Gastrocnemius medialis (tissue), 4 donors: ENCODE data around the gene APBA1. TPM values are rescaled to one million over a fixed set of nuclear protein-coding genes. Genes with fewer than 3 reads are reported as not detected.

ENCODE experiments used
- ATAC-seq, 2 donors: fragments of 150-250 bp; one replicate each; pipeline ENCODE4 v1.9.1; 2016
- DNase-seq, 2 donors: peaks; one replicate each; pipeline ENCODE4 v3.0.0-alpha.2; 2019
- H3K27ac ChIP-seq, 4 donors: fragments of 200-600 bp; sonication (generic); 1 replicate in 1 of 4; 2 replicates in 3 of 4; pipeline ENCODE4 v1.5.1; 2016 to 2018; ENCODE audit warnings: mild to moderate bottlenecking in 2 of 4, moderate library complexity in 1 of 4
- H3K27me3 ChIP-seq, 3 donors: fragments of 200-600 bp; sonication (generic) in 2 of 3; 1 replicate in 1 of 3; 2 replicates in 2 of 3; pipeline versions ENCODE4 v1.5.1 to v1.6.0; 2016 to 2019; ENCODE audit warnings: mild to moderate bottlenecking in 1 of 3, moderate library complexity in 1 of 3
- H3K36me3 ChIP-seq, 2 donors: fragments of 200-600 bp; sonication (generic) in 1 of 2; one replicate each; pipeline ENCODE4 v1.5.1; 2017 to 2018
- H3K4me1 ChIP-seq, 2 donors: fragments of 200-600 bp; sonication (generic) in 1 of 2; one replicate each; pipeline ENCODE4 v1.5.1; 2016 to 2017; ENCODE audit warnings: mild to moderate bottlenecking in 2 of 2
- H3K4me3 ChIP-seq, 4 donors: fragments of 200-600 bp; sonication (generic) in 3 of 4; 1 replicate in 1 of 4; 2 replicates in 3 of 4; pipeline ENCODE4 v1.5.1; 2016 to 2019; ENCODE audit warnings: mild to moderate bottlenecking in 2 of 4
- H3K9me3 ChIP-seq, 3 donors: fragments of 200-600 bp; sonication (generic) in 2 of 3; 1 replicate in 1 of 3; 2 replicates in 2 of 3; pipeline ENCODE4 v1.5.1; 2016 to 2019
- POLR2A ChIP-seq, 2 donors: fragments of 450-650 bp; IDR thresholded peaks; one replicate each; pipeline ENCODE4 v1.6.1; 2017; ENCODE audit warnings: antibody characterized with exemption in 2 of 2, mild to moderate bottlenecking in 2 of 2, moderate library complexity in 2 of 2
- in situ Hi-C, 4 donors: fragments of 200-750 bp; cut with MboI; loops; one replicate each; pipeline versions ENCODE4 v1.15.0 to v1.8.0; 2017; ENCODE audit warnings: low sequenced_read_pairs in 4 of 4
- intact Hi-C: fragments of 100-400 bp; cut with DNase I; formaldehyde crosslinking; loops from one replicate; pipeline ENCODE4 v1.15.1; 2023; ENCODE audit warnings: low total_unique reads
- total RNA-seq, 4 donors: library from RNA; depleted of rRNA; stranded (reverse); fragments of >200 nt; gene quantifications; one replicate each; pipeline versions ENCODE4 v1.1.0 to v1.2.3, GENCODE V29; 2016
- TF ChIP-seq, protein P1 (sequence below), 5 experiments: fragments of 450-650 bp in 3 of 5; fragments of 200-600 bp in 2 of 5; sonication (generic) in 2 of 5; IDR thresholded peaks in 4 of 5; conservative IDR thresholded peaks in 1 of 5; 1 replicate in 4 of 5; 2 replicates in 1 of 5; pipeline ENCODE4 v1.5.1; 2016 to 2019; ENCODE audit warnings: antibody characterized with exemption in 5 of 5, mild to moderate bottlenecking in 3 of 5, moderate library complexity in 3 of 5

APBA1 gene
- total RNA-seq, 4 donors from 2014 or later = 0.61 to 2.3 (median 1.4) TPM

DNA sequence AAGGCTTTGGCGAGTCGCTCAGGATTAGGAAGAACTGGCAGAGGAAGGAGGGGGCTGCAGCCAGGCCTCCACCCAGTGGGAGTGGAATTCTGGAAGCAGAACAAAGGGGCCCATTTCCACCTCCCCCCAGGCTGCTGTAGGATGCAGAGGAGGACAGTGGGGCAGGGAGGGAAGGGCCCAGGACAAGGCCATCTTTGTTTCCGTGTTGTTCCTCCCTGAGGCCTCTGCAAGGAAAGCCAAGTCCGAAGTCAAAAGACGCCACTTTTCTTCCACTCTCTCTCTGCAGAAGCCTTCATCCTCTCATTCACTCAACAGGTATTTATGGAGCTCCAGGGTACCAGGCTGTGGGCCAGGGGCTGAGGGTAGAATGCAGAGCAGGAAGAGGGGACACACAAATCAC is 276.5 kb downstream of the APBA1 start:
- no peak for DNase-seq
- H3K9me3 ChIP-seq = no peaks in the 10 kb centered on the region
- intact Hi-C loops (loop anchor here (2.0 to 10.0 kb wide), 3 partner anchors 15 to 121 kb away; partner anchors contain the start of gene ENTREP1), in situ Hi-C loops (loop anchor here in 3 of 4 donors (10.0 to 25.0 kb wide), 3 partner anchors 61 to 1217 kb away; partner anchors contain the start of gene ENTREP1 (in 1 of the 3))
- peak overlapping the region; percentile 80 to 97 (median 88) for H3K27ac ChIP-seq
- H3K36me3 ChIP-seq = no peaks in the 10 kb centered on the region
- TF ChIP-seq, protein P1, sequence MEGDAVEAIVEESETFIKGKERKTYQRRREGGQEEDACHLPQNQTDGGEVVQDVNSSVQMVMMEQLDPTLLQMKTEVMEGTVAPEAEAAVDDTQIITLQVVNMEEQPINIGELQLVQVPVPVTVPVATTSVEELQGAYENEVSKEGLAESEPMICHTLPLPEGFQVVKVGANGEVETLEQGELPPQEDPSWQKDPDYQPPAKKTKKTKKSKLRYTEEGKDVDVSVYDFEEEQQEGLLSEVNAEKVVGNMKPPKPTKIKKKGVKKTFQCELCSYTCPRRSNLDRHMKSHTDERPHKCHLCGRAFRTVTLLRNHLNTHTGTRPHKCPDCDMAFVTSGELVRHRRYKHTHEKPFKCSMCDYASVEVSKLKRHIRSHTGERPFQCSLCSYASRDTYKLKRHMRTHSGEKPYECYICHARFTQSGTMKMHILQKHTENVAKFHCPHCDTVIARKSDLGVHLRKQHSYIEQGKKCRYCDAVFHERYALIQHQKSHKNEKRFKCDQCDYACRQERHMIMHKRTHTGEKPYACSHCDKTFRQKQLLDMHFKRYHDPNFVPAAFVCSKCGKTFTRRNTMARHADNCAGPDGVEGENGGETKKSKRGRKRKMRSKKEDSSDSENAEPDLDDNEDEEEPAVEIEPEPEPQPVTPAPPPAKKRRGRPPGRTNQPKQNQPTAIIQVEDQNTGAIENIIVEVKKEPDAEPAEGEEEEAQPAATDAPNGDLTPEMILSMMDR (IDR thresholded peaks at IDR 0.05 in 4 of 5, conservative IDR thresholded peaks at IDR 0.05 in 1 of 5) = no peak
- no peak for TF ChIP-seq POLR2A (IDR thresholded peaks at IDR 0.05)
- peaks cover 19 to 38% of the 10 kb centered on the region in 2 donors for H3K4me1 ChIP-seq
- H3K4me3 ChIP-seq = no peak overlapping the region
- no peaks in the 10 kb centered on the region for H3K27me3 ChIP-seq
- ATAC-seq = no peak

DNA sequence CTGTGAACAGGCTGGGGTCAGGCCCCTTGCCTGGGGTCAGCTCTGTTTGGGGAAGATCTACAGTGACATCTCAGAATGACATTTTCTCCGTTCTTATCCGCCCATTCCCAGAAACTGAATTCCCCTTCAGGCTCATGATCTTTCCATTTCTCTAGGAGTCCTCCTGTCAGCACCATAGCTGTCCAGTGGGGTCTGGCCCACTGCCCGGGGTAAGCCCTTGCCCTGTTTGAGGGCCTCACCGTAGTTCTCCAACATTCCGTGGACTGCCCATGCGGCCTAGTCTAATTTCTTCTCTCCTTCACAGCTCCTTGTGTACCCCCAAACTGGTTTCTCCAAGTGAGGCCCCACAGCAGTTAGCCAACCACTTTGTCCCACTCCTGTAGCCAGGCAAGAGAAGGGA is 278.7 kb downstream of the APBA1 start:
- no peaks in the 10 kb centered on the region for H3K27me3 ChIP-seq
- ATAC-seq = no peak
- peak overlapping the region; percentile 80 to 97 (median 88) for H3K27ac ChIP-seq
- peaks cover 21 to 46% of the 10 kb centered on the region in 2 donors for H3K4me1 ChIP-seq
- TF ChIP-seq, protein P1 (IDR thresholded peaks at IDR 0.05 in 4 of 5, conservative IDR thresholded peaks at IDR 0.05 in 1 of 5) = no peak
- TF ChIP-seq POLR2A (IDR thresholded peaks at IDR 0.05) = no peak
- H3K9me3 ChIP-seq = no peaks in the 10 kb centered on the region
- peak in 1 of 2 donors; percentile 41 for DNase-seq
- intact Hi-C loops (loop anchor here (10.0 kb wide), 1 partner anchor 119 kb away; no protein-coding TSS in a partner anchor), in situ Hi-C loops (loop anchor here in 3 of 4 donors (10.0 to 25.0 kb wide), 3 partner anchors 59 to 1219 kb away; partner anchors contain the start of gene ENTREP1 (in 1 of the 3))
- no peak overlapping the region for H3K4me3 ChIP-seq
- peaks cover 0 to 4% of the 10 kb centered on the region in 2 donors for H3K36me3 ChIP-seq

DNA sequence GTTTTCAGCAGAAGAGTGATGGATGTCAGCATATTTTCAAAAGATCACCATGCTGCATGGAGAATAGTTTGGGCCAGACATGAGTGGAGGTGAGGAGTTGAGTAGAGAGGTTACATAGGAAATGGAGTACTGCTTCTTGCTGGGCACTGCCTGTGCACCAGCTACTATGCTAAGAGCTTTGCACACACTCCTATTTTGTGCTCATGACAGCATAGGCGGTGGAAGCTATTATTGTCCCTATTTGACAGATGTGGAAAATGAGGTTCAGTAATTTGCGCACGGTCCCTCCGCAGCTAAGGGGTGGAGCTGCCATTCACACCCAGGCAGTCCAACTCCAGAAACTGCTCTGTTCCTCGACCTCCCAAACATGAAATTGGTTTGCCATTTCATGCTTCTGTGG is 279.3 kb downstream of the APBA1 start:
- H3K4me3 ChIP-seq = no peak overlapping the region
- in situ Hi-C loops = loop anchor here in 3 of 4 donors (10.0 to 25.0 kb wide), 3 partner anchors 58 to 1219 kb away; partner anchors contain the start of gene ENTREP1 (in 1 of the 3)
- ATAC-seq (peak in 1 of 2 donors; percentile 4), DNase-seq (peak in 1 of 2 donors; percentile 24)
- peak overlapping the region; percentile 80 to 97 (median 88) for H3K27ac ChIP-seq
- intact Hi-C loops = loop anchor here (10.0 kb wide), 1 partner anchor 118 kb away; no protein-coding TSS in a partner anchor
- H3K36me3 ChIP-seq = peaks cover 0 to 10% of the 10 kb centered on the region in 2 donors
- H3K4me1 ChIP-seq = peaks cover 19 to 43% of the 10 kb centered on the region in 2 donors
- TF ChIP-seq, protein P1 (IDR thresholded peaks at IDR 0.05 in 4 of 5, conservative IDR thresholded peaks at IDR 0.05 in 1 of 5) = no peak
- no peak for TF ChIP-seq POLR2A (IDR thresholded peaks at IDR 0.05)
- no peaks in the 10 kb centered on the region for H3K9me3 ChIP-seq
- H3K27me3 ChIP-seq = no peaks in the 10 kb centered on the region

DNA sequence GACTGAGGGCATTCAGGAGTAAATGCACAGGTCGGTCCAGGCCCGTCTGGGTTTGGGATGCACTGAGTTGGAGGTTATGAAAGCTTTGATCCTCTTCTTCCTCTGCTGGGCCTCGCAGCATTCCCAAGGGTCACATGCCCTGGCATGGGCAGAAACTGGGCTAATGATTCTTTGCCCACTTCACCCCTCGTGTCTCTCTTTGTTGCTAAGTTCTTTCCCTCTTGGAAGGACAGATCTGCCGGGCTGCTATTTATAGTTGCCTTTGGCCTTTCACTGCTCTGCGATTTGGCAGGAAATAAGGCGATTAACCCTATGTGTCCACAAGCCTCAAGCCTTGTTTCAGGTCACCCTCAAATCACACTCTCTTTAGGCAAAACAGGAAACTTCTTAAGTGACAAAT is 280.2 kb downstream of the APBA1 start:
- no peak for TF ChIP-seq POLR2A (IDR thresholded peaks at IDR 0.05)
- TF ChIP-seq, protein P1 (IDR thresholded peaks at IDR 0.05 in 4 of 5, conservative IDR thresholded peaks at IDR 0.05 in 1 of 5) = no peak
- H3K36me3 ChIP-seq = peaks cover 0 to 18% of the 10 kb centered on the region in 2 donors
- no peak overlapping the region for H3K4me3 ChIP-seq
- DNase-seq = peak; percentile 59 to 68
- peaks cover 21 to 36% of the 10 kb centered on the region in 2 donors for H3K4me1 ChIP-seq
- no peaks in the 10 kb centered on the region for H3K9me3 ChIP-seq
- no peaks in the 10 kb centered on the region for H3K27me3 ChIP-seq
- H3K27ac ChIP-seq = peak overlapping the region; percentile 80 to 97 (median 88)
- in situ Hi-C loops (loop anchor here in 3 of 4 donors (10.0 to 25.0 kb wide), 3 partner anchors 57 to 1220 kb away; partner anchors contain the start of gene ENTREP1 (in 1 of the 3)), intact Hi-C loops (loop anchor here (10.0 kb wide), 1 partner anchor 117 kb away; no protein-coding TSS in a partner anchor)
- ATAC-seq = peak; percentile 81 to 84
